CD4-positive, CD25-positive, alpha-beta regulatory T cell (primary cell): Measurements from ENCODE around the gene TMEM81. TPM values are rescaled to one million over a fixed set of nuclear protein-coding genes. Genes with fewer than 3 reads are reported as not detected.

Experiments
- ATAC-seq, 2 donors: fragments of 150-1000 bp; cut with Tn5 transposase; one replicate each; pipeline ENCODE4 v1.10.0; 2021; ENCODE audit warnings: low read depth in 2 of 2, moderate number of reproducible peaks in 2 of 2, moderate library complexity in 1 of 2
- DNase-seq, 3 donors: peaks; one replicate each; pipeline versions ENCODE4 v3.0.0 to v3.0.0-alpha.2; 2012 to 2022; ENCODE audit warnings: mixed read lengths in 1 of 3
- H3K27ac ChIP-seq: one replicate; pipeline ENCODE4 v1.7.0; 2013; ENCODE audit warnings: mild to moderate bottlenecking, low read length; ENCODE audit not compliant: insufficient read depth, poor library complexity, severe bottlenecking
- H3K27me3 ChIP-seq: one replicate; pipeline ENCODE4 v1.7.0; 2013; ENCODE audit warnings: low read length; ENCODE audit not compliant: control insufficient read depth, insufficient read depth
- H3K36me3 ChIP-seq: one replicate; pipeline ENCODE4 v1.7.0; 2013; ENCODE audit warnings: mild to moderate bottlenecking, low read length, moderate library complexity; ENCODE audit not compliant: control insufficient read depth, insufficient read depth
- H3K4me1 ChIP-seq: 2 replicates; pipeline ENCODE4 v1.7.0; 2013; ENCODE audit warnings: mild to moderate bottlenecking, low read length; ENCODE audit not compliant: insufficient read depth, control insufficient read depth, poor library complexity, severe bottlenecking
- H3K4me3 ChIP-seq: one replicate; pipeline ENCODE4 v1.7.0; 2013; ENCODE audit warnings: low read depth, mild to moderate bottlenecking, low read length, moderate library complexity
- H3K9me3 ChIP-seq, 2 experiments: 1 replicate in 1 of 2; 2 replicates in 1 of 2; pipeline ENCODE4 v1.7.0; 2013; ENCODE audit warnings: low read length in 2 of 2, mild to moderate bottlenecking in 1 of 2, moderate library complexity in 1 of 2; ENCODE audit not compliant: control insufficient read depth in 2 of 2
- H3K27ac Mint-ChIP-seq, 3 donors: one replicate each; pipeline ENCODE4 v1.8.0; 2020 to 2022; ENCODE audit warnings: mild to moderate bottlenecking in 3 of 3, mixed read lengths in 3 of 3, moderate library complexity in 2 of 3
- H3K27me3 Mint-ChIP-seq: one replicate; pipeline ENCODE4 v1.8.0; 2022; ENCODE audit warnings: mild to moderate bottlenecking, mixed read lengths
- H3K36me3 Mint-ChIP-seq: one replicate; pipeline ENCODE4 v1.8.0; 2020; ENCODE audit warnings: mixed read lengths
- H3K4me1 Mint-ChIP-seq, 4 donors: one replicate each; pipeline ENCODE4 v1.8.0; 2020 to 2022; ENCODE audit warnings: mixed read lengths in 4 of 4, mild to moderate bottlenecking in 1 of 4
- H3K4me3 Mint-ChIP-seq, 4 donors: one replicate each; pipeline ENCODE4 v1.8.0; 2020 to 2022; ENCODE audit warnings: mild to moderate bottlenecking in 4 of 4, mixed read lengths in 4 of 4, moderate library complexity in 3 of 4
- H3K9me3 Mint-ChIP-seq, 7 donors: one replicate each; pipeline ENCODE4 v1.8.0; 2020 to 2022; ENCODE audit warnings: mixed read lengths in 7 of 7, mild to moderate bottlenecking in 3 of 7, moderate library complexity in 2 of 7
- polyA plus RNA-seq, 4 donors: library from polyadenylated mRNA; unstranded; fragments of 300-500 nt; fragmentation: Illumina TruSeq; gene quantifications; one replicate each; pipeline ENCODE4 v1.2.3, GENCODE V29; 2021
- total RNA-seq: library from RNA; stranded (reverse); gene quantifications from one replicate; pipeline ENCODE4 v1.2.3, GENCODE V29; 2022

The TMEM81 gene
- total and polyA plus RNA-seq, 5 donors from 2014 or later = 0.54 to 3.4 (median 0.60) TPM

DNA sequence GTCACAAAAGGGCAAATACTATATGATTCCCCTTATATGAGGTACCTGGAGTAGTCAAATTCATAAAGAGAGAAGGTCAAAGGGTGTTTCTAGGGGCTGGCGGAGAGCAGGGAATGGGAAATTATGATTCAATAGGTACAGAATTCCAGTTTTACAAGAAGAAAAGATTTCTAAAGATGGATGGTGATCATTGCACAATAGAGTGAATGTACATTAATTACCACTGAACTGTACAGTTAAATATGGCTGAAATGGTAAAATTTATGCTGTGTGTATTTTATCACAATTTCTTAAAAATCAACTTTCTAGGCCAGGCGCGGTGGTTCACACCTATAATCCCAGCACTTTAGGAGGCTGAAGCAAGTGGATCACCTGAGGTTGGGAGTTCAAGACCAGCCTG lies 18.1 kb upstream of the TMEM81 start:
- H3K4me3 ChIP-seq = no peak overlapping the region
- peak overlapping the region in 1 of 3 donors; percentile 26 for H3K27ac Mint-ChIP-seq
- peaks cover 10 to 19% (median 12%) of the 10 kb centered on the region in 4 donors for H3K4me1 Mint-ChIP-seq
- no peaks in the 10 kb centered on the region for H3K27me3 ChIP-seq
- no peaks in the 10 kb centered on the region for H3K27me3 Mint-ChIP-seq
- H3K4me3 Mint-ChIP-seq = no peak overlapping the region
- DNase-seq (no peak), ATAC-seq (no peak)
- no peaks in the 10 kb centered on the region for H3K9me3 Mint-ChIP-seq
- H3K9me3 ChIP-seq = no peaks in the 10 kb centered on the region
- no peak overlapping the region for H3K27ac ChIP-seq
- peaks cover 89% of the 10 kb centered on the region for H3K36me3 ChIP-seq
- no peaks in the 10 kb centered on the region for H3K4me1 ChIP-seq
- H3K36me3 Mint-ChIP-seq = peaks cover 61% of the 10 kb centered on the region

DNA sequence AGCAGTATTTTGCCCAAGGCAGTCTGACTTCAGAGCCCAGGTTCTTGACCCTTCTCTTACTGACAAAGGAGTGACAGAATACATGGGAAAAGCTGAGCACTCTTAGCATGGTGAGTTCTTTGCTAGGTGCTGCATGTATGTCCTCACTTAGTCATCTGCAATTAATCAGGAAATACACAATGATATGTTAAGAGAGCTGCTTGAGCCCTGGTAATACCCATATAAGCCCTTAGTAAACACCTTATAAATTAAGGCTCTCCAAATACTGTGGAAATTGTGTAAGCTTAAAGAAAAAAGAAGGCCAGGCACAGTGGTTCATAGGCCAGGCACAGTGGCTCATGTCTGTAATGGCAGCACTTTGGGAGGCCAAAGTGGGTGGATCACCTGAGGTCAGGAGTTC lies 14.0 kb upstream of the TMEM81 start:
- Mint-ChIP-seq H3K27me3 (no peaks in the 10 kb centered on the region), H3K9me3 (no peaks in the 10 kb centered on the region), H3K36me3 (peaks cover 64% of the 10 kb centered on the region), H3K27ac (no peak overlapping the region), H3K4me3 (no peak overlapping the region), H3K4me1 (peaks cover 0 to 5% (median 0%) of the 10 kb centered on the region in 4 donors)
- DNase-seq (no peak), ATAC-seq (no peak)
- H3K27ac ChIP-seq = no peak overlapping the region
- H3K4me1 ChIP-seq = no peaks in the 10 kb centered on the region
- H3K9me3 ChIP-seq = no peaks in the 10 kb centered on the region
- H3K36me3 ChIP-seq = peaks cover 90% of the 10 kb centered on the region
- H3K27me3 ChIP-seq = no peaks in the 10 kb centered on the region
- no peak overlapping the region for H3K4me3 ChIP-seq

DNA sequence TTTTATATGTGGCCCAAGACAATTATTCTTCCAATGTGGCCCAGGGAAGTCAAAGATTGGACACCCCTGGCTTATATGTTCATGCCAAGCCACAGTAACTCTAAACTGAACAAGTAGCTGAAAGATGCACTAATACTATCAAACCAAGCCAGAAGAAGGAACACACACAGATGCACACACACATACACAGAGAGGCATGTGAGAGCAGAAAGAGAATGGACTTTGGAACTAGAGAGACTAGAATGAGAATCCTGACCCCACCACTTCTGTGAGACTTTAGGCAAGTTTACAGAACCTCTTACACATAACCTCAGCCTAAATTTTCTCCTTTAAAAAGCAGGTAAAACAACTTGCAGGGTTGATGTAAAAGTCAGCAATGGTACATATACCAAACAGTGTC lies 11.2 kb upstream of the TMEM81 start:
- Mint-ChIP-seq H3K4me1 (peaks cover 0 to 3% (median 0%) of the 10 kb centered on the region in 4 donors), H3K9me3 (no peaks in the 10 kb centered on the region), H3K4me3 (no peak overlapping the region), H3K27me3 (no peaks in the 10 kb centered on the region), H3K27ac (peak overlapping the region in 2 of 3 donors; percentile 0 to 24), H3K36me3 (peaks cover 59% of the 10 kb centered on the region)
- H3K9me3 ChIP-seq = no peaks in the 10 kb centered on the region
- no peaks in the 10 kb centered on the region for H3K4me1 ChIP-seq
- peaks cover 90% of the 10 kb centered on the region for H3K36me3 ChIP-seq
- H3K27ac ChIP-seq = no peak overlapping the region
- H3K4me3 ChIP-seq = no peak overlapping the region
- DNase-seq (no peak), ATAC-seq (no peak)
- H3K27me3 ChIP-seq = no peaks in the 10 kb centered on the region

DNA sequence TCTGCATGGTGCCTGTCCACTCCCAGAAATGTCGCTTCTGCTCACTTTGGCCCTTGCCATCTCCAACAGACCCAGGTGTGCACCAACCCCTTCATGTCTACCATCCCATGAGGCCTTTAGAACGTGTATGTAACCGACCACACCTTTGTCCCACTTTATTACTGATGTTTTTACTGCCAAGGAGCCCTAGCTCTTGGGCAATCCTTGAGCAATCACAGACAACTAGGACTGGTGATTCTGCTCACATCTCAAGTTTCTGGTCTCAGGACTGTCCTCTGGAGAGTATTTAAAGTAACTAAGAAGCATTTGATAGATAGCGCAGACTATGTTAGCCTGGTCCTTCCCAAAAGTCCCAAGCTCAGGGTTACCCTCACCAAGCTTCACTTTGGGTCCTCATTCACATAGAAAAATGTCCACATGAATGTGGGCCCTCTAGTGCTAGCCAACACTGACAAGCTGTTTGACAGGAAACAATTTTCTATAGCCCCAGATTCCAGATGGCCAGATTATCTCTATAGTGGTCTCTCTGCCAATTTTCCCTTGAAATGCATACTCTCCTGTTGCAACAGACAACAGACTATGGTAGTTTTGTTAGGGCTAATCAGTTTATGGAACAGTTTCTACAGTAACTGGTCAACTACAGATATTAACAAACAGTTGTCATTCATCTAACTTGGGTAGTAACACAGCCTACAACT lies 6.9 kb upstream of the TMEM81 start:
- no peak overlapping the region for H3K4me3 ChIP-seq
- H3K27me3 ChIP-seq = no peaks in the 10 kb centered on the region
- H3K27me3 Mint-ChIP-seq = no peaks in the 10 kb centered on the region
- peaks cover 0 to 4% (median 1%) of the 10 kb centered on the region in 4 donors for H3K4me1 Mint-ChIP-seq
- no peaks in the 10 kb centered on the region for H3K9me3 ChIP-seq
- H3K36me3 ChIP-seq = peaks cover 87% of the 10 kb centered on the region
- DNase-seq = no peak
- peaks cover 50% of the 10 kb centered on the region for H3K36me3 Mint-ChIP-seq
- H3K27ac ChIP-seq = no peak overlapping the region
- H3K4me3 Mint-ChIP-seq = no peak overlapping the region
- no peaks in the 10 kb centered on the region for H3K9me3 Mint-ChIP-seq
- ATAC-seq = no peak
- H3K4me1 ChIP-seq = no peaks in the 10 kb centered on the region
- no peak overlapping the region for H3K27ac Mint-ChIP-seq

DNA sequence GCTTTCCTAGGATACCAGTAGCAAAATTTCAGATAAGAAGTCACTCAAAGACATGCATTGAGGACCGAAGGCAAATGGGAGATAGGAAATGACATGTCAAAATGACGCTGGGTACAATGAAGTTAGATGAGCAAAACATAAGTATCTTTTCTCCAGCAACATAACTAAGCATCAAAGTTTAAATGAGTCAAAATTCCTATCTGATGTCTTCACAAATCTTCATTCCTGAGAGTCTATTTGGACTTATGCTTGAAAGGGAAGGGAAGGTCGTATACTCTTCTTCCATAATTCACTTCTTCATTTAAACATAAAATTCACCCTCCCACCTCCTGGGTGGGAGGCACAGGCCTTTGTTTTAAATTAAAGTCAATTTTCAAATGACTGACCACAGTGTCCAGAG lies 4.1 kb upstream of the TMEM81 start:
- Histone ChIP-seq H3K9me3 (no peaks in the 10 kb centered on the region), H3K36me3 (peaks cover 84% of the 10 kb centered on the region), H3K4me3 (no peak overlapping the region), H3K27ac (no peak overlapping the region), H3K27me3 (no peaks in the 10 kb centered on the region), H3K4me1 (no peaks in the 10 kb centered on the region)
- no peak for DNase-seq
- Mint-ChIP-seq H3K27me3 (no peaks in the 10 kb centered on the region), H3K27ac (no peak overlapping the region), H3K9me3 (no peaks in the 10 kb centered on the region), H3K4me1 (peaks cover 0 to 4% (median 1%) of the 10 kb centered on the region in 4 donors), H3K4me3 (no peak overlapping the region), H3K36me3 (peaks cover 46% of the 10 kb centered on the region)
- ATAC-seq = no peak

DNA sequence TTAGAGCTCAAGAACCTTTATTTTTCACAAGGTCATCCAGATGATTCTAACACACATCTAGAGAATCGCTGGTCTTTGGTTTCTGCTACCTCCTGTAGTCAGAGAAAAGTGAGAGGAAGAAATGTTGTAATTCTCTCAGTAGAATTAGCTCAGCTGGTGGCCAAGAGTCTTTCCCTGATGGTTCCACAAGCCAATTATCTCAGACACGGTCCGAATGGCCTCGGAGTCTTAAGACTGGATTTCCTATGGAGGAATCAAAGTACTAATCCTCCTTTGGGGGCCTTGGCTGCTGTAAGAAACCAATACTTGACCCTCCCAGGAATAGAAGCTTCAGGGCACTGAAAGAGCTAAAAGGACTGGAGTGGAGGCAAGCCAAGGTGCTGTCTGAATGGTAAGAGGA lies 1.8 kb downstream of the TMEM81 start:
- H3K27me3 Mint-ChIP-seq = no peaks in the 10 kb centered on the region
- no peaks in the 10 kb centered on the region for H3K9me3 Mint-ChIP-seq
- H3K27ac Mint-ChIP-seq = peak overlapping the region in 1 of 3 donors; percentile 6
- ATAC-seq = no peak
- Histone ChIP-seq H3K36me3 (peaks cover 30% of the 10 kb centered on the region), H3K27me3 (no peaks in the 10 kb centered on the region), H3K27ac (no peak overlapping the region), H3K4me3 (no peak overlapping the region), H3K9me3 (no peaks in the 10 kb centered on the region), H3K4me1 (no peaks in the 10 kb centered on the region)
- peaks cover 14% of the 10 kb centered on the region for H3K36me3 Mint-ChIP-seq
- no peak overlapping the region for H3K4me3 Mint-ChIP-seq
- DNase-seq = no peak
- H3K4me1 Mint-ChIP-seq = no peaks in the 10 kb centered on the region

DNA sequence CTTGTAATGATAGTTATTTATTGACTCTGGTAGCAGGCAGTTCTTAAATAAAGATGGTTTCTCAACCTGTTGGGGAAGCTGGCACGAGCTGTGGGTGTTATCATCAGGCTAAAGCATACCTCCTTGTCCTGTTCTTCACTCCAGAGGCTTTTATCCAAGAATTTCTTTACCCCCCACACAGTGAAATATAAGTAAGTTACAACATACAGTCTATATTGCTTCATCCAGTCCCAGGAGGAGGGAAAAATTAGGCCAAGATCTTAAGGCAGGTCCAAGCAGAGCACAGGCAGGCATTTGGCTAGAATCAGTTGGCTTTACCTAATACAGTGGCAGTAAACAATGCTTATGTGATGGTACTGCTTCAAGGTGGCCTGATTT lies 6.3 kb downstream of the TMEM81 start:
- Histone ChIP-seq H3K4me1 (no peaks in the 10 kb centered on the region), H3K36me3 (no peaks in the 10 kb centered on the region), H3K9me3 (no peaks in the 10 kb centered on the region), H3K4me3 (no peak overlapping the region), H3K27ac (no peak overlapping the region), H3K27me3 (no peaks in the 10 kb centered on the region)
- H3K36me3 Mint-ChIP-seq = no peaks in the 10 kb centered on the region
- no peak overlapping the region for H3K27ac Mint-ChIP-seq
- peaks cover 0 to 2% (median 0%) of the 10 kb centered on the region in 4 donors for H3K4me1 Mint-ChIP-seq
- H3K4me3 Mint-ChIP-seq = peak overlapping the region in 1 of 4 donors; percentile 11
- ATAC-seq (no peak), DNase-seq (no peak)
- H3K27me3 Mint-ChIP-seq = no peaks in the 10 kb centered on the region
- H3K9me3 Mint-ChIP-seq = no peaks in the 10 kb centered on the region
